GM19452 (cell line): ENCODE data around the gene NECTIN1.

Source experiments
- ATAC-seq: cut with Tn5 transposase; IDR thresholded peaks from one replicate; pipeline ENCODE4 v1.9.1; 2021; ENCODE audit not compliant: unreplicated experiment

The NECTIN1 gene

GRCh38 chr11:119673759-119674336, 55.2 kb downstream of the NECTIN1 start:
- ATAC-seq: peak; percentile 85

- ATAC-seq: no peak
Observed at GRCh38 chr11:119673052-119673758, 55.8 kb downstream of the NECTIN1 start.

GRCh38 chr11:119672597-119672996, 56.4 kb downstream of the NECTIN1 start:
- no peak for ATAC-seq

- no peak for ATAC-seq
Observed at GRCh38 chr11:119671561-119672015, 57.4 kb downstream of the NECTIN1 start.

GRCh38 chr11:119671051-119671450, 57.9 kb downstream of the NECTIN1 start:
- no peak for ATAC-seq

- ATAC-seq: no peak
Observed at GRCh38 chr11:119669487-119669886, 59.5 kb downstream of the NECTIN1 start.

- no peak for ATAC-seq
Observed at GRCh38 chr11:119668676-119669075, 60.3 kb downstream of the NECTIN1 start.

- peak; percentile 86 for ATAC-seq
Observed at GRCh38 chr11:119666463-119667131, 62.4 kb downstream of the NECTIN1 start.

- ATAC-seq: peak; percentile 6
Observed at GRCh38 chr11:119666061-119666460, 62.9 kb downstream of the NECTIN1 start.

GRCh38 chr11:119664701-119665420, 64.1 kb downstream of the NECTIN1 start:
- ATAC-seq: no peak

- ATAC-seq: no peak
Observed at GRCh38 chr11:119664063-119664572, 64.9 kb downstream of the NECTIN1 start.

GRCh38 chr11:119663279-119663678, 65.7 kb downstream of the NECTIN1 start:
- ATAC-seq: no peak

GRCh38 chr11:119661226-119661625, 67.8 kb downstream of the NECTIN1 start:
- no peak for ATAC-seq

- no peak for ATAC-seq
Observed at GRCh38 chr11:119659971-119660723, 68.9 kb downstream of the NECTIN1 start.

- ATAC-seq: no peak
Observed at GRCh38 chr11:119652907-119653659, 75.9 kb downstream of the NECTIN1 start.

- ATAC-seq: no peak
Observed at GRCh38 chr11:119651802-119652584, 77.0 kb downstream of the NECTIN1 start.

- ATAC-seq: no peak
Observed at GRCh38 chr11:119650251-119650650, 78.7 kb downstream of the NECTIN1 start.

GRCh38 chr11:119647254-119647653, 81.7 kb downstream of the NECTIN1 start:
- ATAC-seq: no peak

GRCh38 chr11:119645018-119645417, 84.0 kb downstream of the NECTIN1 start:
- no peak for ATAC-seq
